Right lung (tissue), 5 donors: Measurements from ENCODE around the gene PIH1D1. TPM values are rescaled to one million over a fixed set of nuclear protein-coding genes. Genes with fewer than 3 reads are reported as not detected.
"Not testable (repeated sequence)": the region's sequence is repeated elsewhere in the genome, so short reads cannot be mapped to it uniquely, and the experiment has no call there.

Source experiments
- DNase-seq, 2 donors: peaks; one replicate each; pipeline ENCODE4 v3.0.0-alpha.2; 2013
- polyA plus RNA-seq, 5 donors: library from polyadenylated mRNA; unstranded; fragments of 120-200 nt; gene quantifications; one replicate each; pipeline versions ENCODE4 v1.2.1 to v1.2.3, GENCODE V29; 2013; ENCODE audit warnings: inconsistent platforms in 1 of 5, low replicate concordance in 1 of 5; ENCODE audit not compliant: insufficient read length in 5 of 5, insufficient read depth in 1 of 5

Gene PIH1D1
- polyA plus RNA-seq, 5 donors: 66.9 to 88.7 (median 78.2) TPM

DNA sequence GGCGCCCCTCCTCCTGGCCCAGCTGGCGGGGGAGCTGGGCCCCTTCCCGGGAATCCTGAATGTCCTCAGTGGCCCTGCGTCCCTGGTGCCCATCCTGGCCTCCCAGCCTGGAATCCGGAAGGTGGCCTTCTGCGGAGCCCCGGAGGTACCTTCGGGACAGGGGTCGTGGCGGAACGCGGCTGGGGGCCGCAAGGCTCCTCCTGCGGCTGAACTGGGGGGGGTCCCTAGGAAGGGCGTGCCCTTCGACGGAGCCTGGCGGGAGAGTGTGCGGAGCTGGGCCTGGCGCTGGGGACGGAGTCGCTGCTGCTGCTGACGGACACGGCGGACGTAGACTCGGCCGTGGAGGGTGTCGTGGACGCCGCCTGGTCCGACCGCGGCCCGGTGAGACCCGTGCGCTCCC, 10.0 kb upstream of the PIH1D1 start:
- no peak for DNase-seq

- DNase-seq: not testable (repeated sequence)
Measured at GRCh38 chr19:49461130-49461529, 9.5 kb upstream of the PIH1D1 start.

DNA sequence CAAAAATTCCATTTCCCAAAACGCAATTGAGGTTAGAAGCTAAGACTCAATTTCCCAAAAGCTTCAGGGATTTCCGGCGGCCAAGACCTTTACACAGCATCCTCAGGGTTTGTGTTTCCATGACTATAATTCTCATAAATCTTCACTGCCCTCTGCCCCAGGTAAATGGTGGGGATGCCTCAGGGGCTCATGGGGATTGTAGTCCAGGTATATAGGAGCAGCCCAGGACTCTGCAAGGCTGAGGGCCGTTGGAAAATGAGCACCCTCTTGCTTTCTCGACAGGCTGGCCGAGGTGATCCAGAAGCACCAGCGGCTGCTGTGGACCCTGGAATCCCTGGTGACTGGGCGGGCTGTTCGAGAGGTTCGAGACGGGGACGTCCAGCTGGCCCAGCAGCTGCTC, 7.8 kb upstream of the PIH1D1 start:
- DNase-seq: no peak

DNA sequence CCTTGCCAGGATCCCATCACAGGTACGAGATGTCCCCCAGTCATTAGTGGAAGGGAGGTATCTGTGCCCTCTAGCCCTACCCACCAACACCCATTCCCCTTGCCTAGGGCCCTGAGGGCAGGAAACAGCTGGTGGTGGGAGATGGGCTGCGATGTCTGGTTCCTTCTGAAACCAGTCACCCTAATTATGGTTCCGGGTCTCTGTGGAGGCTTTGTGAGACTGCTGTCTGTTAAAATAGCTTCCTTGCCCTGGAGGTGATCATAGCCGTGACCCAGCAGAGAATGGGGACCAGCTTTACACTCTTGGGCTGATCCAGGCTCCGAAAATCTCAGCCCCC, 6.9 kb upstream of the PIH1D1 start:
- no peak for DNase-seq

DNA sequence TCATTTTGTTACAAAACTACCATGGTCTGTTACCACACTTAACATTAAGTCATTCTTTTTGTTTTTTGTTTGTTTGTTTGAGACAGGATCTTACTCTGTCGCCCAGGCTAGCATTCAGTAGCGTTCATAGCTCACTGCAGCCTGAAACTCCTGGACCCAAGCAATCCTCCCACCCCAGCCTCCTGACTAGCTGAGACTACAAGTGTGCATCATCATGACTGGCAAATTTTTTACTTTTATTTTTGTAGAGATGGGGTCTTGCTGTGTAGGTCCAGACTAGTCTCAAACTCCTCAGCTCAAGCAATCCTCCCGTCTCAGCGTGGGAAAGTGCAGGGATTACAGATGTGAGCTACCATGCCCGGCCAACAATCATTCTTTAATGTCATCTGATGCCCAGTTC, 4.7 kb upstream of the PIH1D1 start:
- no peak for DNase-seq

DNA sequence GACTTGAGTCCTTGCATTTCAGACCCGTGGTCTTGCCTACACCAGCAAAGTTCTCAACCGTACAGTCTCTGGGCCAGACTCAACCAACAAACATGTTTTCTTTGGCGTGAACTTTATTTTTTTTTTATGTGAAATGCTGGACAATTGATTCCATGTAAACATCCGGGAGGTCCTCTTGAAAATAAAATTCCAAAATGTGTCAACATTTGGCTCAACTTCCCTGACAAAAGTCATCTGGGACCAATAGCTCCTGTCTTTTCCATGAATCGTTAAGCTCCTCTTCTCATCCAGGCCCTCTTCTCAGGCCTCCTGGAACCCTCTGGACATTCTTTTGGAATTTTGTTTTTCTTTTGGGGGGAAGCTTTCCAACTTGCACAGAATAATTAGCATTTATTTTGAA, 4.2 kb upstream of the PIH1D1 start:
- DNase-seq: peak; percentile 69 to 88

DNA sequence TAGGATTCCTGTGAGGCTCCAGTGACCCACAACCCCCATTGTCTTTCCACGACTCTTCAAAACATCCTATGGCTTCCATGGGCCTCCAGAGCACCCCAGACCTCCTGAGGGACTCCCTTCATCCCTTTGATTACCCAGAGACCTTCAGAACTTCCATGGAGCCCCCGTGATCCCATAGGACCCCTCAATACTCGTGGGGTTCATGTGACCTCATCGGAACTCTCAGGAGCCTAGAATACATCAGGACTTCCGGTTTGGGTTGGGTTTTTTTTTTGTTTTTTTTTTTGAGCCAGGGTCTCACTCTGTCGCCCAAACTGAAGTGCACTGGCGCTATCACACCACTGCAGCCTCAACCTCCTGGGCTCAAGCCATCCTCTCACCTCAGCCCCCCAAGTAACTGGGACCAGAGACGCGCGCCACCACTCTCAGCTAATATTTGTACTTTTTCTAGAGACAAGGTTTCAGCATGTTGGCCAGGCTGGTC, 2.2 kb upstream of the PIH1D1 start:
- no peak for DNase-seq

DNA sequence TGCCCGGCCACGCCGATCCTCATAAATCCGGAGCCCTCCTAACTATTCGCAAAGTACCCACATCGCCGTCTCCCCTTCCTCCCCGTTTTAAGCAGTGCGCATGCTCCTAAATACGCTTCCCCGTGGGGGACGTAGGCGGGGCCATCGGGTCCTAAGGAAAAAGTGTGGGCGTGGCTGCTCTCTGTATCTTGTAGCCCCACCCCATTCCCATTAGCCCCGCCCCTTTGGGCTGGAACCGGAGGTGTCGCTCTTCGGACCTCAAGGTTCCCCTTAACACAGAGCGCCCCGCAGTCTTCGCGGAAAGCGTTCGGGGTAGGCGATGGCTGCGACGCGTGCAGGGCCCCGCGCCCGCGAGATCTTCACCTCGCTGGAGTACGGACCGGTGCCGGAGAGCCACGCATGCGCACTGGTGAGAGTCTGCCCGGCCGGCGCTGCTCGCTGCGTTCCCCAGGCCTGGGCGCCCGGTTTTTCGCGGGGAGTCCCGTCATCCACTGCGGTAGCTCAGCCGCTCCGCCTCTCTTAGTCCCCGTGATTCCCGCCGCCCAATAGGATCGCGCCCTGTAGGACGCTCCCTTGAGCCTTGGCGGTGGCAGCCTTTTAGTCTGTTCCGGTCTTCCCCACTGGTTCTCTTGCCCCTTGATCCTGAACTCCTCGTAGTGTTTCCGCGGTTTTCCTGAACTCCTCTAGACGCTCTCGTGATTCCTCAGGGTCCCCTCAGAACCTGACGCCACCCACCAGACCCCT, 1.6 kb upstream of the PIH1D1 start, which contains the start of gene ALDH16A1:
ALDH16A1 (plus strand) TSS at position 213 of the 744 bp plus-strand sequence; CDS start at position 320, 107 bp downstream.
- DNase-seq: peak; percentile 97 to 98

DNA sequence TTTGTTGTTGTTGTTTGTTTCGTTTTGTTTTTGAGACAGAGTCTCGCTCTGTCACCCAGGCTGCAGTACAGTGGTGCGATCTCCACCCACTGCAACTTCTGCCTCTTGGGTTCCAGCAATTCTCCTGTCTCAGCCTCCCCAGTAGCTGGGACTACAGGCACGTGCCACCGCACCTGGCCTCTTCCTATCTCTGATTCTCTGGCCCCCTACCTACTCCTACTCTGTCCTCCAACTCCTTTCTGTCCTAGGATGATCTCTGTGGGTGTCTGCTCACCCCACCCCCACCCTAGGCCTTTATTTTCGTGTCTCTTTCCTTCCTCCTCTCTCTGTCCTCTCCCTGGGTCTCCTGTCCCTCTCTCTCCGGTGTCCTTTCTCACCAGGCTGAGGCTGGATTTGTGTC, 1.2 kb downstream of the PIH1D1 start:
- DNase-seq: no peak

GRCh38 chr19:49448432-49448786, 3.2 kb downstream of the PIH1D1 start:
- no peak for DNase-seq

- DNase-seq: no peak
Measured at GRCh38 chr19:49447485-49448431, 3.9 kb downstream of the PIH1D1 start.

- no peak for DNase-seq
Measured at GRCh38 chr19:49445997-49446396, 5.6 kb downstream of the PIH1D1 start.

DNA sequence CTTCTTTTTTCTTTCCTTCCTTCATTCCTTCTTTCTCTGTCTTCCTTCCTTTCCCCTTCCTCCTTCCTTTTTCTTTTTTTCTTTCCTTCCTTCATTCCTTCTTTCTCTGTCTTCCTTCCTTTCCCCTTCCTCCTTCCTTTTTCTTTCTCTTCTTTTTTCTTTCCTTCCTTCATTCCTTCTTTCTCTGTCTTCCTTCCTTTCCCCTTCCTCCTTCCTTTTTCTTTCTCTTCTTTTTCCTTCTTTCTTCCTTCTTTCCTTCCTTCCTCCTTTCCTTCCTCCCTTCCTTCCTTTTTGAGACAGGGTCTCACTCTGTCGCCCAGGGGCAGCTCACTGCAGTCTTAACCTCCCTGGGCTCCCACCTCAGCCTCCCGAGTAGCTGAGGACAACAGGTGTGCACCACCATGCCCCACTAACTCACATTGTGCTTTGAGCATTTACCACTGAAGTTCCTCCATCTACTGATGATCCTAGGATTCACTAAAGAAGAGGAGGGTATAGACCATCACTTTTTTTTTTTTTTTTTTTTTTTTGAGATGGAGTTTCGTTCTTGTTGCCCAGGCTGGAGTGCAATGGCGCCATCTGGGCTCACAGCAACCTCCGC, 7.4 kb downstream of the PIH1D1 start:
- not testable (repeated sequence) for DNase-seq

DNA sequence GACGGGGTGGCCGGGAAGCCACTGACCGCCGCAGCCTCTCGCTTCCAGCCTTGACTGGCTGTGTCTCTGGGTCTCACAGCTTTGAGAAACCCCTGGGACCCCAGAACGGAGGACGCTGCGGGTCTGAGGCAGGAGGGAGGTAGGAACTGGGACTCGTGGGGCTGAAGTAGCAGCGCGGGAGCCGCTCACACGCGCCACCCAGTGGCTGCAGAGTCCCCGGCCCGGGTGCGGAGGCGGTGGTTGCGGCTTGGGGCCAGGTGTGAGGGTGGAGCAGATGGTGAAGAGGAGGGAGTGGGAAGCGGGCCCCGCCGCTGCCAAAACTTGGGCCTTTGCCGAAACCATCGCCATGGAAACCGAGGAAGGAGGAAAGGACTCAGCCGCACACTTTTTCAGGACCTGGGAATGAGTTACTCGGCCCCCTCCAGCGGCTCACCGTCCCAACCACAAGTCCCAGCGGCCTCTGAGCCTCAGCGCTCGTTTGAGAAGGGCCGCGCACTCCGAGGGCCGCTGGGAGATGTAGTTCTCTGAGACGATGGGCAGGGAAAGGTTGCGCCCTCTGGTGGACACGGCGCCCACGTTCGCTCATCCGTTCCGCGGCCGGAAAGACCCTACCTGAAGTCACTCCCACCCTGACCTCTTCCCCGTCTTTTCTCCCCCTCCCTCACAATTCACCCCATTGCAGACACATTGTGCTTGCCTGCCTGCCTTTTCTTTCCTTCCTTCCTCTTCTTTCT, 8.1 kb downstream of the PIH1D1 start:
- DNase-seq: peak; percentile 93 to 95

GRCh38 chr19:49442771-49443365, 8.7 kb downstream of the PIH1D1 start:
- peak; percentile 79 to 81 for DNase-seq

DNA sequence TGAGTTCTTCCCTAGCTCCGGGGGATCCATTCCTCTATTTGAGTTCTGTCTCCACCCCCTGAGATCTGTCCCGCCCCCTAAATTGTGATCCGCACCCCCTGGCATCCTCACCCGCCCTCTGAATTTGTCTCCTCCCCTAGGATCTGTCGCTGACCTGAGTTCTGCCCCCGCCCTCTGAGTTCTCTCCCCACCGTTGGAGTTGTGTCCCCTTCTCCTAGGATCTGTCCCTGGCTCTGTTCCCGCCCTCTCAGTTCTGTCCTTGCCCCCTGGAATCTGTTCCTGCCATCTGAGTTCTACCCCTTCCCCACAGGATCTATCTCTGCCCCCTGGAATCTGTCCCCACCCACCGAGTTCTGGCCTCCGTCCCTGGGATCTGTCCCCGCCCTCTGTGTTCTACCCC, 9.3 kb downstream of the PIH1D1 start:
- no peak for DNase-seq

DNA sequence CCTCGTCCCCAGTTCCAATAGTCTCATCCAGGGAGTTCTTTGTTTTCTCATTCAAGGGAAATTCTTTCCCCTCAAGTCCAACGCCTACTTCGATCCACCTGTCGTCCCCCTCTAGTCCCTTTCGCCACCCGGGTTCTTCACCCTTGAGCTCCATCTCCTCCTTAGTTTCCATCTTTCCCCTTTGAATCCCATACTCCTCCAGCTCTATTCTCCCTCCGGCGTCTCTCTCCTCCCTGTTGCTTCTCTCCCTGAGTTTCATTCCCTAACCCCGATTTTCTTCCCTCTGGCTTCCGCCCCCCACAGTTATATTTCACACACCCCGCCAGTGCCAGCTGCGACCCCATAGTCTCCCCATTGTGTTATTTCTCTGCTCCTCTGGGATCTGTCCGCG, 9.7 kb downstream of the PIH1D1 start:
- DNase-seq: no peak

DNA sequence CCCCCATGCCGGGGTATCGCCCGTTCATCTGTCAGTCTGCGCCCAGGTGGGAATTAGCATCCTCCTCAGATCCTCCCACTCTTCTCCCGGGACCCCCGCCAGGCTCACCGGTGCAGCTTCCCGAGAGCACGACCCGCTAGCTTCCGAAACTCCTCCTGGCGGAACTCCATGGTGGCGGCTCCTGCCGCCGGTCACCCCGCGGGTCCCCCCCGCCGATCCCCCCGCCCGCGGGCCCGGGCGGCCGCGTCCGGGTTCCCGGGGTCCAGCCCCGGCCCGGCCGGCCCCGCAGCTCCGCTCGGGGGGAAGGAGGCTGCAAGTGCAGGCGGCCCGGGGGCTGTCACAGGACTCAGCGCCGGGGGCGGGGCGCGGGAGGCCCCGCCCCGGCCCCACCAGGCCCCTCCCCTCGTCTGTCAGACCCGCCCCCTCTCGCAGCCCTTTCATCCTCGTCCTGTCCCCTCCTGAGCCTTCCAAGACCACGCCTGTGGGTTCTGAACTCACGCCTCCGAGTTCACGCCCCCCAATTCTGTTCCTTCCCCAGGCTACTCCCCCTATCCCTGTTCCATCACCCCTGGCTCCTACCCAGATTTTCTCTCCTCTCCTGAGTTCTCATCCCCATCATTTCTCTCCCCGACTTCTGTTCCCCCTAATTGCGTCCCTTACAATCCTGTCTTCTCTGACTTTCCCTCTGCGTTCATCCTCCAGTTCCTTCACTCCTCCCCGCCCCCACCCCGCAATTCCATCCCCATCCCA, 10.2 kb downstream of the PIH1D1 start, which contains the start of gene SLC17A7:
SLC17A7 (minus strand) TSS at position 318 of the 750 bp plus-strand sequence; CDS start at position 170, 148 bp downstream.
- DNase-seq: no peak

GRCh38 chr19:49440439-49441209, 11.0 kb downstream of the PIH1D1 start:
- no peak for DNase-seq

GRCh38 chr19:49439836-49440235, 11.8 kb downstream of the PIH1D1 start:
- no peak for DNase-seq
